KMS-11 (cell line): Measurements from ENCODE around the gene SRP54.
A peak's percentile ranks its signal among the peaks of the same experiment; 100 is the strongest.

Experiments
- H2AFZ ChIP-seq: fragments of 200-600 bp; sonication (generic); 2 replicates; pipeline ENCODE4 v1.6.1; 2016; ENCODE audit warnings: antibody characterized with exemption, mixed run types, low read depth
- H3K27ac ChIP-seq: fragments of 200-600 bp; sonication (generic); 2 replicates; pipeline ENCODE4 v1.6.1; 2016; ENCODE audit warnings: mild to moderate bottlenecking, mixed run types
- H3K27me3 ChIP-seq: fragments of 200-600 bp; sonication (generic); 2 replicates; pipeline ENCODE4 v1.6.1; 2017; ENCODE audit warnings: mild to moderate bottlenecking, low read depth, mixed run types, moderate library complexity; ENCODE audit not compliant: insufficient read depth
- H3K36me3 ChIP-seq: fragments of 200-600 bp; sonication (generic); 2 replicates; pipeline ENCODE4 v1.6.1; 2017; ENCODE audit warnings: mild to moderate bottlenecking, mixed run types; ENCODE audit not compliant: insufficient read depth
- H3K4me1 ChIP-seq: fragments of 200-600 bp; sonication (generic); 2 replicates; pipeline ENCODE4 v1.6.1; 2016; ENCODE audit warnings: mild to moderate bottlenecking, low read depth, mixed run types; ENCODE audit not compliant: poor library complexity, severe bottlenecking
- H3K4me2 ChIP-seq: fragments of 200-600 bp; sonication (generic); 2 replicates; pipeline ENCODE4 v1.7.0; 2016; ENCODE audit warnings: mild to moderate bottlenecking, mixed run types
- H3K4me3 ChIP-seq: fragments of 200-600 bp; sonication (generic); IDR thresholded peaks from 2 replicates; pipeline ENCODE4 v1.6.1; 2017; ENCODE audit warnings: low read depth, low read length, mixed read lengths; ENCODE audit not compliant: insufficient read depth
- H3K79me2 ChIP-seq: fragments of 200-600 bp; sonication (generic); 2 replicates; pipeline ENCODE4 v1.6.1; 2016; ENCODE audit warnings: low read depth, mixed run types; ENCODE audit not compliant: insufficient read depth
- H3K9ac ChIP-seq: fragments of 200-600 bp; sonication (generic); 2 replicates; pipeline ENCODE4 v1.6.1; 2016; ENCODE audit warnings: mild to moderate bottlenecking, mixed run types
- H4K20me1 ChIP-seq: fragments of 200-600 bp; sonication (generic); 2 replicates; pipeline ENCODE4 v1.6.1; 2016; ENCODE audit warnings: mild to moderate bottlenecking, mixed run types; ENCODE audit not compliant: insufficient read depth
- TF ChIP-seq, protein P1 (sequence below): fragments of 200-600 bp; sonication (generic); conservative IDR thresholded peaks from 2 replicates; pipeline ENCODE4 v1.6.1; 2017; ENCODE audit warnings: low read depth, mild to moderate bottlenecking, antibody characterized with exemption, low read length, moderate library complexity, mixed read lengths

Gene SRP54

DNA sequence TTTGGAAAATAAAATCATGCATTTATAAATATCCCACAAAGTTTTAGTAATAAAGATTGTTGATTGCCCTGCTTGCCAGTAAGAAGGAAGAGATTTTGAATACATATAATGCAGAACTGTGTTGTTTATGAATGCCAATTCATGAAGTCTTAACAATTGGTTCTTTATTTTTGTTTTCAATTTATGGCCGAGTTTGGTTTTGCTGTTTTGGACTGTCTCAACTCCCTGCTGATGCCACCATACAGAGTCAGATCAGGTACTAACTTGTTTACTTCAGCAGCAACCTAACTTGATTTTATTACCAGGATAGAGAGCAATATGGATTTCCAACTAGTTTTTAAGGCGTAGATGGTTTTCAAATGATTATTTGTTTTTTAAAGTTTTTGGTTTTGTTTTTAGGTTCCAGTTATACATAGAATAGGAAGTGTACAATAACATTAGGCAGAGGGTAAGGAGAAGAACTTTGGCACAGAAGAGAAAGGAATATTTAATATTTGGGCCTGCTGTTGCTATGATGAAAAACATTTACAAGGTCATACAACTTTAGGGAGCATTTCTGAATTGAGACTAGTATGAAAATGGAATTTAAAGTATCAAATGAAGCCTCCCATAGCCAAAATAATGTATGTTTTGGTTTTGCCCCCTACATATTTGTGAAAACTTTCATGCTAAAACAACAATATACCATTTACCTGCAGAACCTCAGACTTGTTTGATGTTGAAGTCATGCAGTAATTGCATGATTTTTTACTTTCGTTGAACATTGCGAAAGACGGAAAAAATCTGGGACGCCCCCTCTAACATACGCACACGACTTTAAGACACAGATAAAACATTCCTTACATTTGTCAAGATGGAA, 62.4 kb downstream of the SRP54 start:
- Histone ChIP-seq H3K36me3 (no peaks in the 10 kb centered on the region), H3K27ac (peak overlapping the region; percentile 84)

DNA sequence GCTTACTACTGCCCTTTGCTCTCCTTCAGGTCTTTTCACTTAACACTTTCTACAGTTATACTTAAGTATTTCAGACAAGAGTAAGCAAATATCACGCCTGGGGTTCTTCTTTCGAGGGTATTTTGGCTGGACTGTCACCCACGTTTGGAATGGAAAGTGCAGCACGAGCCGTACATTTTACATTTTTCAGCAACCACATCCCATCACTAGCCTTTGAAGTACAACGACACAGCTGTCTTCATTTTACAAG, 62.9 kb downstream of the SRP54 start:
- H3K27ac ChIP-seq = peak overlapping the region; percentile 84
- H3K4me2 ChIP-seq = peak overlapping the region; percentile 91
- no peak overlapping the region for H3K4me3 ChIP-seq
- peak overlapping the region; percentile 93 for H2AFZ ChIP-seq
- peak overlapping the region; percentile 77 for H3K9ac ChIP-seq
- no peaks in the 10 kb centered on the region for H3K79me2 ChIP-seq
- H4K20me1 ChIP-seq = no peaks in the 10 kb centered on the region
- H3K36me3 ChIP-seq = no peaks in the 10 kb centered on the region
- peaks cover 20% of the 10 kb centered on the region for H3K4me1 ChIP-seq
- no peaks in the 10 kb centered on the region for H3K27me3 ChIP-seq
- TF ChIP-seq, protein P1, sequence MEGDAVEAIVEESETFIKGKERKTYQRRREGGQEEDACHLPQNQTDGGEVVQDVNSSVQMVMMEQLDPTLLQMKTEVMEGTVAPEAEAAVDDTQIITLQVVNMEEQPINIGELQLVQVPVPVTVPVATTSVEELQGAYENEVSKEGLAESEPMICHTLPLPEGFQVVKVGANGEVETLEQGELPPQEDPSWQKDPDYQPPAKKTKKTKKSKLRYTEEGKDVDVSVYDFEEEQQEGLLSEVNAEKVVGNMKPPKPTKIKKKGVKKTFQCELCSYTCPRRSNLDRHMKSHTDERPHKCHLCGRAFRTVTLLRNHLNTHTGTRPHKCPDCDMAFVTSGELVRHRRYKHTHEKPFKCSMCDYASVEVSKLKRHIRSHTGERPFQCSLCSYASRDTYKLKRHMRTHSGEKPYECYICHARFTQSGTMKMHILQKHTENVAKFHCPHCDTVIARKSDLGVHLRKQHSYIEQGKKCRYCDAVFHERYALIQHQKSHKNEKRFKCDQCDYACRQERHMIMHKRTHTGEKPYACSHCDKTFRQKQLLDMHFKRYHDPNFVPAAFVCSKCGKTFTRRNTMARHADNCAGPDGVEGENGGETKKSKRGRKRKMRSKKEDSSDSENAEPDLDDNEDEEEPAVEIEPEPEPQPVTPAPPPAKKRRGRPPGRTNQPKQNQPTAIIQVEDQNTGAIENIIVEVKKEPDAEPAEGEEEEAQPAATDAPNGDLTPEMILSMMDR = no peak

More for the DNA sequence above, 62.4 kb downstream of the SRP54 start:
- no peak overlapping the region for H3K4me3 ChIP-seq
- no peaks in the 10 kb centered on the region for H4K20me1 ChIP-seq
- H3K4me1 ChIP-seq = peaks cover 18% of the 10 kb centered on the region
- H3K9ac ChIP-seq = peak overlapping the region; percentile 77; the same call in 1 of the 2 replicates
- TF ChIP-seq, protein P1 = no peak
- peak overlapping the region; percentile 91 for H3K4me2 ChIP-seq
- H3K79me2 ChIP-seq = no peaks in the 10 kb centered on the region
- peak overlapping the region; percentile 93 for H2AFZ ChIP-seq
- H3K27me3 ChIP-seq = no peaks in the 10 kb centered on the region

DNA sequence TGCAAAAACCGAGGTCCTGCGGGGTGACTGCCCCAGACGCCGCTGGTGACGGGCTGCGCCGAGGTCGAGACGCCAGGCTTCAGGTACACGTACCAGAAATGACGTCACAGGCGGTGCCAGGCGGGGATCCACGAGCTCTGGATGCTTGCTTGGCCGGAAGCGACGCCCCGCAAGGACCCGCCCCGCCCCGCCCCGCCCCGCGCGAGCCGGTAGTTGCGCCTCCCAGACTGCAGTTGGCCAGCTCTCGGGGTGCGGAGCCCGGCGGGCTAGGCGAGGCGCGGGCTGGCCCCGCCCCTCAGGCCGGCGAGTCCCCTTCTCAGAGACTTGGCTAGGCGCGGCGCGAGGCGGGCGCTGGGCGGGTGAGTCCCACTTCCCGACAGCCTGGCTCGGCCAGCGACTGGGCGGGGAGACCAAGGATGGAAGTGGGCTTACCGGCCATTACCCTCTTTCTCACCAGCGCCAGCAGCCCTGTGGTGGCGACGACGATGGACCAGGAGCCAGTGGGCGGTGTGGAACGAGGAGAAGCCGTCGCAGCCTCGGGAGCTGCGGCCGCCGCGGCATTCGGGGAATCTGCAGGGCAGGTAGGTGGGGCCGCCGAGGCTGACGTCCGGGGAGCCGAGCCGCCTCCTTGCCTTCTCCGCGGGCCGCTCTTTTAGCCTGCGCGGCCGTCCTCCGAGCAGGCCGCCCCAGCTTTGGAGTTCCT, 63.4 kb downstream of the SRP54 start, which contains the start of gene FAM177A1:
TSS of gene FAM177A1 (plus strand) at position 225 of the 703 bp plus-strand sequence. CDS start at position 417, 192 bp downstream.
- Histone ChIP-seq H3K4me1 (peaks cover 22% of the 10 kb centered on the region), H2AFZ (peak within 1 kb of the TSS; percentile 93), H4K20me1 (no peaks in the 10 kb centered on the region), H3K4me3 (no peak within 1 kb of the TSS), H3K27ac (peak within 1 kb of the TSS; percentile 84), H3K9ac (peak within 1 kb of the TSS; percentile 77), H3K79me2 (no peaks in the 10 kb centered on the region), H3K27me3 (no peaks in the 10 kb centered on the region), H3K4me2 (peak within 1 kb of the TSS; percentile 91), H3K36me3 (no peaks in the 10 kb centered on the region)
- TF ChIP-seq, protein P1 = no peak

DNA sequence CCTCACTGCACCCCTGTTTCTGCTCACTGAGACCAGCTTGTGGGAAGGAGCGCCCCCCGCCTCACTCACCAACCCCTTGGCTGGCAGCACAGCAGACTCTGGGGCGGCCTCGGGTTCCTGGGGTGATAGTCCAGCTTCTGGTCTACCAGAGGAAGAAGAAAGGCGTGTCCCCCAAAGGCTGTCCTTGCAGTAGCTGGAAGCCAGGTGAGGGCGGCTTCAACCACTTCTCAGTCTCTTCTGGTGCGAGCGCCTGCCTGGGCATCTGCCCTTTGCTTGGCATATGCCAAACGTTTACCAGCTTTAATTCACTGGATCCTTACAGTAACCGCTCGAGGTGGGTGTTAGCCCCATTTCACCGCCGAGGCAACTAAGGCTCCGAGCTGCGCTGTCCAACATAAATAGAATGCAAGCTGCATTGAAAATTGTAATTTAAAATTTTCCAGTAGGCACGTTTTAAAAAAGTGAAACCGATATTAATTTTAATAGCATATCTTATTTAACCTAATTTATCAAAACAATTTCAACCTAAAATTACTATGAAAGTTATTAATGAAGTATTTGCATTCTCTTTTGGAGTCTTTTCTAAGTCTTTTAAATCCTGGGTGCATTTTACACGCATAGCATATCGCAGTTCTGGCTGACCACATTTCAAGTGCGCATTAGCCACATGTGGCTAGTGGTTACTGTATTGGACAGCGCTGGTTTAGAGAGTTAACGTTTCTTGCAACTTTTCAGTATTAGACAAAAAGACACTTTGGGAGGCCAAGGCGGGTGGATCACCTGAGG, 64.2 kb downstream of the SRP54 start:
- H3K27me3 ChIP-seq = no peaks in the 10 kb centered on the region
- H3K9ac ChIP-seq = peak overlapping the region; percentile 59; the same call in 1 of the 2 replicates
- H2AFZ ChIP-seq = peak overlapping the region; percentile 78
- TF ChIP-seq, protein P1 = no peak
- H3K4me2 ChIP-seq = peak overlapping the region; percentile 59
- no peaks in the 10 kb centered on the region for H3K79me2 ChIP-seq
- H3K27ac ChIP-seq = peak overlapping the region; percentile 84
- no peak overlapping the region for H3K4me3 ChIP-seq
- peaks cover 22% of the 10 kb centered on the region for H3K4me1 ChIP-seq
- H3K36me3 ChIP-seq = no peaks in the 10 kb centered on the region
- H4K20me1 ChIP-seq = no peaks in the 10 kb centered on the region
